Upper lobe of right lung (tissue), 1 donor: ENCODE data around the gene GRAMD1B. TPM values are rescaled to one million over a fixed set of nuclear protein-coding genes. Genes with fewer than 3 reads are reported as not detected.

Experiments used
- ATAC-seq: fragments of 200-7000 bp; cut with Tn5 transposase; one replicate; pipeline ENCODE4 v1.9.1; 2020; ENCODE audit warnings: mild to moderate bottlenecking, moderate library complexity
- DNase-seq: peaks from one replicate; pipeline ENCODE4 v3.0.0-alpha.2; 2020
- H3K27ac ChIP-seq: fragments of 200-600 bp; one replicate; pipeline ENCODE4 v1.8.0; 2022
- H3K27me3 ChIP-seq: fragments of 200-600 bp; one replicate; pipeline ENCODE4 v1.8.0; 2022; ENCODE audit warnings: mild to moderate bottlenecking
- H3K36me3 ChIP-seq: fragments of 200-600 bp; one replicate; pipeline ENCODE4 v1.8.0; 2022
- H3K4me1 ChIP-seq: fragments of 200-600 bp; one replicate; pipeline ENCODE4 v1.8.0; 2022
- H3K4me3 ChIP-seq: fragments of 200-600 bp; one replicate; pipeline ENCODE4 v1.8.0; 2022; ENCODE audit warnings: mild to moderate bottlenecking
- H3K9me3 ChIP-seq: fragments of 200-600 bp; one replicate; pipeline ENCODE4 v1.8.0; 2022
- CTCF ChIP-seq: fragments of 200-600 bp; IDR thresholded peaks from one replicate; pipeline ENCODE4 v1.8.0; 2022; ENCODE audit warnings: antibody characterized with exemption
- intact Hi-C: fragments of 100-400 bp; cut with DNase I; formaldehyde crosslinking; loops from one replicate; pipeline ENCODE4 v1.11.0; 2022
- total RNA-seq: library from RNA; stranded (reverse); fragmentation: NEBNext Ultra II Directional; extraction: Animal tissue kit (Norgen Biotek cat#: 25700); gene quantifications from one replicate; pipeline ENCODE4 v1.2.1, GENCODE V29; 2021
- donor health status: DM: no; HTN: yes; CAD: no; lungs with severe emphysema.

Gene GRAMD1B
- total RNA-seq, 1 donor from 2014 or later = 4.8 TPM

DNA sequence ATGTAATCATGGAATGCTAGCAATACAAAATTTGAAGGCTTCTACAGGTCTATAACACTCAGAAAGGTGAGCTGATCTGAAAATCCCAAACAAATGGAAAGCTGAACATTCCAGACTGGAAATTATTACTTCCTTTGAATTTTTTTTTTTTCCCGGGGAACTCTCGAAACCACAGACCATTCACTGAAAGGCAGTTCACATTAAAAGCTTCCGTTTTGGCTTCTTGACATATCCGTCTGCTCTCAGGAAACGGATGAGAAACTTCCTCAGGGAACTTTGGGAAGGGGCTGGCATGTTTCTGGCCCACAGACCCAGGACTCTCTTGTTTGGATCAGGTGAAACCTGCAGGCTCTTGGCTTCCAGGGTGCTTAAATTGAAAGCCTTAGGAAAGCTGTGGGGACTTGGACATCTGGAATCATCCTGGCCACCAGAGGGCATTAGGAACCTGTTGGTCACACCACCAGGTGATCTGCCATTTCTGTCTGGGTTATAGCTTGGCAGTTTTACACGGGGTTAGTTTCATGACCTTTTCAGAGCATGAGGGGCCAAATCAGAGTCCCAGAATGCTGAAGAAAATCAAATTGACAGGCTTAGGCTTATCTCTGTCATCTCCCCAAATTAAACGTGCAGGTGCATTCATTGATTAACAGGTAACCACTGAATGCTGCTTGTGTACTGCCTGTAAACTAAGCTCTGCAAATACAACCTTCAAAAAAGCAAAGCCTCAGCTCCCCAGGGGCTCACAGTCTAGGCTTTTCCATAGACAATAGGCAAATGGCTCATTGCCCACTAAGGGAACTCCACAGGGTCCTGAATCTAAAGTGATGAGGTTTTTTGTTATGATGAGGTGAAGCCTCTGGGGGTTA is 22.7 kb upstream of the GRAMD1B start:
- intact Hi-C loops = no loop called here
- Histone ChIP-seq H3K27ac (no peak overlapping the region), H3K4me1 (no peaks in the 10 kb centered on the region), H3K27me3 (peaks cover 14% of the 10 kb centered on the region), H3K4me3 (no peak overlapping the region), H3K9me3 (no peaks in the 10 kb centered on the region), H3K36me3 (no peaks in the 10 kb centered on the region)
- DNase-seq (no peak), ATAC-seq (peak; percentile 91)
- TF ChIP-seq CTCF = peak; percentile 58

DNA sequence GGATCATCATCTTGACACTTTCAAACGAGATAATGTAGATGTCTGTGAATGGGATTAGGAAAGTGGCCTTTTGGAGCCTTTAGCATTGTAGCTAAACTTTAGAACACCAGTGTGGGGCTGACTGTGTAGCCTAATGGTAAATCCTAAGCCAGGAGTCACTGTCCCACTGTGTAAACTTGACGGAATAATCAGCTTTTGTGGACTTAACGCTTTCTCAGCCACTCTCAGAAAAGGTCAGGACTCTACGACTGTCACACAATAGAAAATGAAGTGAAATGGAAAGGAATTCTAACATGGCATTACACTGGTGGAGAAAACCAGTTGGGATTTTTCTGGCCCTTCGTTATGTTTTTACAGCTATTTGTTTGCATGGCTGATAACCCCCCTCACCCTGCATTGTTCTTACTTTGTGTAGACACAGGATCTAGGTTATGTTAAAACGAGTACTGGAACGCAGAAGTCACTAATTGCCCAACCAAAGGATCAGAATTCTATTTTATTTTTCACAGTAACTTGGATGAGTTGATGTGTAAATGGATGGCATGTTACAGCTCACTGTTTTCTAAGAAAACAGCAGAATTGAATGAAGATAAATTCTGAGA is 22.0 kb upstream of the GRAMD1B start:
- Histone ChIP-seq H3K27me3 (peaks cover 14% of the 10 kb centered on the region), H3K9me3 (no peaks in the 10 kb centered on the region), H3K4me1 (no peaks in the 10 kb centered on the region), H3K36me3 (no peaks in the 10 kb centered on the region), H3K27ac (no peak overlapping the region), H3K4me3 (no peak overlapping the region)
- TF ChIP-seq CTCF = no peak
- no peak for ATAC-seq
- intact Hi-C loops = no loop called here
- DNase-seq = no peak

- ATAC-seq = no peak
- TF ChIP-seq CTCF = no peak
- no peaks in the 10 kb centered on the region for H3K9me3 ChIP-seq
- no peak overlapping the region for H3K27ac ChIP-seq
- no peak overlapping the region for H3K4me3 ChIP-seq
- DNase-seq = no peak
- no peaks in the 10 kb centered on the region for H3K36me3 ChIP-seq
- intact Hi-C loops = no loop called here
- H3K4me1 ChIP-seq = no peaks in the 10 kb centered on the region
- peaks cover 17% of the 10 kb centered on the region for H3K27me3 ChIP-seq
These were observed 21.2 kb upstream of the GRAMD1B start for GRCh38 chr11:123408619-123409455.

DNA sequence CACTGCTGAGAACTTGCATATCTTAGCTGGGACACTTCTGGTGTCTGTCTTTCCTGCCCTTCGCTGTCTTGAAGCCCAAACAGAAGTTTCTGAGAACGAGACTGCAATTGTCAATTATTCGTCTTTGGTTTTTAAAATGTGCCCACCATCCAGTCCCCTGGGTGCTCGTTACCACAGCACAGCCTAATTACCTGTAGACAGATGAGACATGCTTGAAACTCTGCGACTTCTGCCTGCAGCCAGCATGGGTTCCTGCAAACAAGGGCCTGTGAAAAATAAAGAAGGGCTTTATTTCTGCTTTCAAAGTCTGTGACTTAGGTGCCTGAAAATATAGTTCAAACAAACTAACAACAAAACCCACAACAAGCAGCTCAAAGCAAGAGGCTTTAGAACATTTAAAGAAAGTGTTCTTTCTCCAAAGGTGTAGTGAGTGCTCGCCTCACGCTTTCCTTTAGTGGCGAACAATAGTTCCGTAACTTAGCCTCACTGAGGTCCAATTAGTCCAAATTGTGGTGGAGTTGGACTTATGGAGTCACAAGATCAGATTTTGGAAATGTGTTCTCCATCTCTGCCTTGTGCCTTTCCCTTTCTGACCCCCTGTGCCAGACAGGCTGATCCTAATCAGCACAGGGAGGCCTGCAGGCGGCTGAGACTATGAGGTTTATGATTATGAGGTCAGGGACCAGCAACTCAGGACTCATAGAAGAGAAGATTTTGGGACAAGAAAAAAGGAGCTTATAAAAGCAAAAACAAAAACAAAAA is 20.4 kb upstream of the GRAMD1B start:
- TF ChIP-seq CTCF = no peak
- peaks cover 17% of the 10 kb centered on the region for H3K27me3 ChIP-seq
- no peak overlapping the region for H3K4me3 ChIP-seq
- no peak for ATAC-seq
- no peaks in the 10 kb centered on the region for H3K4me1 ChIP-seq
- DNase-seq = no peak
- H3K36me3 ChIP-seq = no peaks in the 10 kb centered on the region
- no peaks in the 10 kb centered on the region for H3K9me3 ChIP-seq
- intact Hi-C loops = no loop called here
- no peak overlapping the region for H3K27ac ChIP-seq

DNA sequence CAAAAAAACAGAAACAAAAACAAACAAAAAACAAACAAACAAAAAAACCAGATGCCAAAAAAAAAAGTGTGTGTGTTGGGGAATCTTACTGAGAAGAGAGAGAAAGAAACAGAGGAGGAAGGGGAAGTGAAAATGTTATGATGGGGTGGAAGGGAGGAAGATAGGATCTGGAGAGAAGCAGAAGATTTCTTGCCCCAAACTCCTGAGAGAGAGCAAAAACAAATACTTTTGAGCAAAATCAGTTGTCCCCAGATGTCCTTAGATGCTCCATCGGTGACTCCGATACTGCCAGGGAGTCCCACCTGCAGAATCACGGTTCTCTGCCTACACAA is 19.9 kb upstream of the GRAMD1B start:
- H3K4me3 ChIP-seq = no peak overlapping the region
- ATAC-seq (no peak), DNase-seq (no peak)
- peaks cover 17% of the 10 kb centered on the region for H3K27me3 ChIP-seq
- no peaks in the 10 kb centered on the region for H3K9me3 ChIP-seq
- no peak overlapping the region for H3K27ac ChIP-seq
- intact Hi-C loops = no loop called here
- H3K36me3 ChIP-seq = no peaks in the 10 kb centered on the region
- no peak for TF ChIP-seq CTCF
- H3K4me1 ChIP-seq = no peaks in the 10 kb centered on the region
